Measurements from ENCODE around the gene TIMELESS.

DNA sequence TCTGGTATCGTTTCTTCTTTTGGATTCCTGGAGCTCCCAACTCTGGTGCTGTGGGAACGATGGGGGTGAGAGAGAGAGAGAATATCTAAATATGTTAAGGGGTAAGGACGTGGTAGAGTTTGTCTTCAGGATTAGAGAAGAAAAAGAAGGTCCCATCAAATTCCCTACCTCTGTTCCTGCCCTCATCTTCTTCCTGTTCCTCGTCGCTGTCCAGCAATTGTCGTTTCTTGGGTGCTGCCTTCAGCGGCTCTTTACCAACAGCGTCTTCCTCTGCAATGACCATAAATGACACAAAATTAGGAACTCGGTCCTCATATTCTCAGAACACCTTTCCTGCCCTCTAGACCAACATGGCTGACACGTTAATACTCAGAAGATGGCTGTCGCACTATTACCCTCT lies 31.5 kb downstream of the TIMELESS start:
- no peak for TF ChIP-seq EZH2 (IDR thresholded peaks at IDR 0.05; ENCODE audit: borderline replicate concordance)
- TF ChIP-seq, protein P1, sequence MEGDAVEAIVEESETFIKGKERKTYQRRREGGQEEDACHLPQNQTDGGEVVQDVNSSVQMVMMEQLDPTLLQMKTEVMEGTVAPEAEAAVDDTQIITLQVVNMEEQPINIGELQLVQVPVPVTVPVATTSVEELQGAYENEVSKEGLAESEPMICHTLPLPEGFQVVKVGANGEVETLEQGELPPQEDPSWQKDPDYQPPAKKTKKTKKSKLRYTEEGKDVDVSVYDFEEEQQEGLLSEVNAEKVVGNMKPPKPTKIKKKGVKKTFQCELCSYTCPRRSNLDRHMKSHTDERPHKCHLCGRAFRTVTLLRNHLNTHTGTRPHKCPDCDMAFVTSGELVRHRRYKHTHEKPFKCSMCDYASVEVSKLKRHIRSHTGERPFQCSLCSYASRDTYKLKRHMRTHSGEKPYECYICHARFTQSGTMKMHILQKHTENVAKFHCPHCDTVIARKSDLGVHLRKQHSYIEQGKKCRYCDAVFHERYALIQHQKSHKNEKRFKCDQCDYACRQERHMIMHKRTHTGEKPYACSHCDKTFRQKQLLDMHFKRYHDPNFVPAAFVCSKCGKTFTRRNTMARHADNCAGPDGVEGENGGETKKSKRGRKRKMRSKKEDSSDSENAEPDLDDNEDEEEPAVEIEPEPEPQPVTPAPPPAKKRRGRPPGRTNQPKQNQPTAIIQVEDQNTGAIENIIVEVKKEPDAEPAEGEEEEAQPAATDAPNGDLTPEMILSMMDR (IDR thresholded peaks at IDR 0.05; ENCODE audit: poor library complexity): no peak

Data from hepatocyte (in vitro differentiated cells).